Fibroblast of lung (primary cell): ENCODE data around the gene ST8SIA4.

Source experiments
- EZH2 ChIP-seq: IDR thresholded peaks from 2 replicates; pipeline ENCODE4 v1.5.1; 2012; ENCODE audit warnings: low read length, control low read depth, mild to moderate bottlenecking; ENCODE audit errors: missing control alignments
- TF ChIP-seq, protein P1 (sequence below), 2 donors: IDR thresholded peaks in 1 of 2; conservative IDR thresholded peaks in 1 of 2; 1 replicate in 1 of 2; 2 replicates in 1 of 2; pipeline ENCODE4 v1.5.1; 2011 to 2012; ENCODE audit warnings: low read length in 2 of 2, control low read depth in 1 of 2, inconsistent platforms in 1 of 2, low read depth in 1 of 2, mild to moderate bottlenecking in 1 of 2

DNA sequence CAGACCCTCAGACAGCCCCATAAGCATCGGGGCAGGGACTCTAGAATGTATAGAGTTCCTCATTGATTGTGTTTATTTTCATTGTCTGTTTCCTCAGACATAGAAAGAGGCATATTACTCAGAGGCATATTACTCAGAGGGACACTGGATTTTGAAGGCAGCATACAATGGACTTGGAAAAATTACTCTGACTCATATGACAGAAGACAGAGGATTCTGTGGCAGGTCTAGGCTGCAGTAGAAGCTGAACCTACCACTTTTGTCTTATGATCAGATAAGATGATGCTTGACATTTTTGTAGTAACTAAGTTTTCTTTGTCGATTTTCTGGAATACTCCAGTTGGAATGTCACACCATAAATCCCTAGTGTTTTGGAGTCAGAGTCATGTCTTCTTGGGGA, 105.2 kb downstream of the ST8SIA4 start:
- TF ChIP-seq, protein P1, sequence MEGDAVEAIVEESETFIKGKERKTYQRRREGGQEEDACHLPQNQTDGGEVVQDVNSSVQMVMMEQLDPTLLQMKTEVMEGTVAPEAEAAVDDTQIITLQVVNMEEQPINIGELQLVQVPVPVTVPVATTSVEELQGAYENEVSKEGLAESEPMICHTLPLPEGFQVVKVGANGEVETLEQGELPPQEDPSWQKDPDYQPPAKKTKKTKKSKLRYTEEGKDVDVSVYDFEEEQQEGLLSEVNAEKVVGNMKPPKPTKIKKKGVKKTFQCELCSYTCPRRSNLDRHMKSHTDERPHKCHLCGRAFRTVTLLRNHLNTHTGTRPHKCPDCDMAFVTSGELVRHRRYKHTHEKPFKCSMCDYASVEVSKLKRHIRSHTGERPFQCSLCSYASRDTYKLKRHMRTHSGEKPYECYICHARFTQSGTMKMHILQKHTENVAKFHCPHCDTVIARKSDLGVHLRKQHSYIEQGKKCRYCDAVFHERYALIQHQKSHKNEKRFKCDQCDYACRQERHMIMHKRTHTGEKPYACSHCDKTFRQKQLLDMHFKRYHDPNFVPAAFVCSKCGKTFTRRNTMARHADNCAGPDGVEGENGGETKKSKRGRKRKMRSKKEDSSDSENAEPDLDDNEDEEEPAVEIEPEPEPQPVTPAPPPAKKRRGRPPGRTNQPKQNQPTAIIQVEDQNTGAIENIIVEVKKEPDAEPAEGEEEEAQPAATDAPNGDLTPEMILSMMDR (conservative IDR thresholded peaks at IDR 0.05 in 1 of 2, IDR thresholded peaks at IDR 0.05 in 1 of 2; ENCODE audit: low read depth in 1 of 2, low read length in 2 of 2), result no peak
- no peak for TF ChIP-seq EZH2
